ENCODE measurements around the gene ANKS4B.
"Not testable (repeated sequence)": the region's sequence is repeated elsewhere in the genome, so short reads cannot be mapped to it uniquely, and the experiment has no call there.

The ANKS4B gene

DNA sequence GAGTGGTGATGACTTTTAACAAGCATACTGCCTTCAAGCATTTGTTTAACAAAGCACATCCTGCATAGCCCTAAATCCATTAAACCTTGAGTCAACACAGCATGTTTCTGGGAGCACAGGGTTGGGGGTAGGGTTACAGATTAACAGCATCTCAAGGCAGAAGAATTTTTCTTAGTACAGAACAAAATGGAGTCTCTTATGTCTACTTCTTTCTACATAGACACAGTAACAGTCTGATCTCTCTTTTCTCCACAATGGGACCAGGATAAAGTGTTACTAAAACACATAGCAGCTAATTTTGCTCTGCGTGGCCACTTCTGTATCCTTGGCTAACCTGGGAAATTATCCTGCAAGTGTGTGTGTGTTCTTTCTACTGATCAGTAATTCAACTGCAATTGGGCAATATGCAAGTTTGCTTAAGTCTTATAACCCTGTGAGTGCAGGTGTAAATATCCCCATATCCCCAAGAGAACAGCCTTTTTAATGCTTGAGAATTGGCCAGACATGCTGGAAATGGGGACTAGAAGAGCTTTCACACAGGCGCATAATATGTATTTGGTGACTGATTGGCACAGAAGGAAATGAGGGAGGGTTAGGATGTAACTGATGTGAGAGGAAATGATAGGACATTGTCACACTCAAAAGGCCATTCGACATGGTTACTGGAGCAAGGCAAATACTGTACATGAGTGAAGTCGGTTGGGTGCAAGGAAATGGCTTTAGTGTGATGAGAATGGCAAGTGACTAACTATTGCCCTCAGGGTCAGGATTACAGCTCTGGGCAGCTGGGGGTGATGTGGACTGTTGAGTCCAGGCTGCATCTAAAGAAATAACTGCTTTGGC, 10.8 kb upstream of the ANKS4B start:
- no peak for DNase-seq

DNA sequence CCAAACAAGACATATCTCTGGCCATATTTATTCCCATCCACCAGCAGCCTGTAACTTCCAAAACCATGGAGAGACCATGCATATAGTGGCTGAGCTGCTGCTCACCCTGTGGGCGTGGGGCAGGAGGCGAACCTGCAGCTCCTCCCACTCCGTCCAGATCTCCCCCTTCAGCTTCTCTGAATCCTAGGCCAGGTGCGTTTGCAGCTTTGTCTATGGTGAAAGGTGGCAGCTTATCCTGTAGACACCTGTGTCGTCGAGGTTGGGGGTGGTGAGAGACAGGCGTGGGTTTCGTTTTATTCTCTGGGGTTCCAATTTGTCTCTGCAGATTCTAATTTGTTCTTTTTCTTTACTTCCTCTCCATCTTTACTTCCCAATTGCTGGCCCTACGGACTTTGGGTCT, 9.7 kb upstream of the ANKS4B start:
- DNase-seq, result no peak

DNA sequence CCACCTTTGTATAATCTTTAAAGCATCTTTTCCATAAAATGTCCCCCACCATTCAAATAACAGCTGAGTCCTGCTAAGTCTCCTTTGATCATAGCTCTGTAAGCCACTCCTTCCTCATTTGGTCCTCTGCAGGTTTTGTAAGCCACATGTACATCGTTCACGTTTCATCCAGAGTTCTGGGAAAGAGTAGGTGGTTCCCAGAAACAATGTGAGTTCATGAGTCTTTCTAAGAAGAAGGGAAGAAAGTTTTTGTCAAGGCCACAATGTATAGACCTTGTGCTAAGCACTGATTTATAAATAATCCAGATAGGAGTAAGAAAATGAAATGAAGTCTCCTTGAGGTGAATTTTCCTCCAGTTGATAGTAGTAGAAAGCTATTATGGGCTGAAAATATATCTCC, 8.7 kb upstream of the ANKS4B start:
- DNase-seq, result no peak

DNA sequence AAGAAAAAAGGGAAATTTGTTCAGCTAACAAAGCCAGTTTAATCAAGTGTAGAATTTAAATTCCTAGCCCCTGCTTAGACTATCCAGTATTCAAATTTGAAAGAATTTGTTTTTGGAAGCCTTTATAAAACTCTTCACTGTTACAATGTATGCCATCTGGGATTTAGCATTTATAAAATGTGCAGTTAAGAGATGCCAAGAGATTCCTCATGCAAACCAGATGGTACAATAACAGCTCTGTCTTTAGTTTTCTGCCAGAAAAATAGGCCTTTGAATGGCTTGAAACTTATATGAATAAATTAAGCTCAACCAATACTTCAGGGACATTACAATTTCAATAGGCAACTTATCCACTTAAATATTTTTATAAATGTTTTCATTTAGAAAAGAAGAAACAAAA, 6.8 kb upstream of the ANKS4B start:
- DNase-seq, result no peak

DNA sequence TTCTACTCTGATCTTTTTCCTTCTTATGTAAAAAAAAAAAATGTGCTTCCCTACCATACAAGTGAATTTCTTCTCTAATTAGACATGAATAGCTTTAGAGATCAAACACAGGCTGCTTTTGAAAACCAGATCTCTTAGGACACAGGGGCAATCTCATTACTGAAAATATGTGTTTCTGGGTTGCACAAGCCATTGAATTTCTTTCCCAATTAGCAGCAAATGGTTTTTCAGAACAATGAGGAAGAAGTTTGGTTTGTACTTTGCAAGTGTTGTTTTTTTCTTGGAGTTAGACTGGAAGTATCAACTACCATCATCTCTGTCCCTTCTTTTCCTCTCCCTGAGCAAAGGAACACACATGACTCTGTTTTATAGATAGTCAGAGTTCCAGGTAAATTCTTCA, 5.6 kb upstream of the ANKS4B start:
- DNase-seq, result no peak

DNA sequence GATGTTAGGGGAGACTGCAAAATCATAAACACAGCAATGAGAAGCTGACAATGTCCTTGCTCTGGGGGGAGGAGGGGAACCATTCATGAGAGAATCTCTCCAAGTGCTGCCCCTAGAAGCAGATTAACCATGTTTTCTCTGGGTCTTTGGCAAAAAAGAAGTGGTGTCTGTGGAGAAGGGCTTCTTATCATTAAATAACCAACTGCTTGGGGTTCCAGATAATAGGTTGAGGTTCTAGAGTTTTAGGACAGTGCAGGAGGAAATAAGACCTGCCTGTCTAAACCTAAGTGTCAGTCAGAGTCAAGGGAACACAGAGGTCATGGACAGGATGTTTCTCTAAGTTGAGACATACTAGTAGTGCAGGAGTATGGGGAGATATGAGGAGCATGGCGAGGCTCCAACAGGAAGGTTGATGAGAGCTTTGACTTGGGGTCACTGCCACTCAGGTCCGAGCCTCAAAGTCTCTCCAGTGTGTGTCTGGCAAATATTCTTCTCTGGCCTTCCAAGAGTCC, 5.1 kb upstream of the ANKS4B start:
- DNase-seq, result no peak

DNA sequence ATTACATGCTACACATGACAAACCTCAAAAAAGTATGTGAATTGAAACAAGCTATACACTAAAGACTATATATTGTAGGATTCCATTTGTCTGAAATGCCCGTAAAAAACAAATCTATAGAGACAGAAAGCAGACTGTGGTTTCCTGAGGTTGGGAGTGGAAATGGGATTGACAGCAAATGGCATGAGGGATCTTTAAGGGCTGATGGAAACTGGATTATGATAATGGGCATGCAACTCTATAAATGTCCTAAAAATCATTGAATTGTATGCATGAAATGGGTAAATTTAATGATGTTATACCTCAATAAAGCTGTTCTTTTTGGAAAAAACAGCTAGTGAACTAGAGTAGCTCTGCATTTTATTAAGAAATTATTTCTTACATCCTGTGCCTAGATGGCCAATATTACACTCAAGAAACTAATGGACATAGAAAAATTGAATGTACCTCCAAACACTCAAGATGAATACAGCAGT, 416 bp upstream of the ANKS4B start:
- DNase-seq, result no peak

DNA sequence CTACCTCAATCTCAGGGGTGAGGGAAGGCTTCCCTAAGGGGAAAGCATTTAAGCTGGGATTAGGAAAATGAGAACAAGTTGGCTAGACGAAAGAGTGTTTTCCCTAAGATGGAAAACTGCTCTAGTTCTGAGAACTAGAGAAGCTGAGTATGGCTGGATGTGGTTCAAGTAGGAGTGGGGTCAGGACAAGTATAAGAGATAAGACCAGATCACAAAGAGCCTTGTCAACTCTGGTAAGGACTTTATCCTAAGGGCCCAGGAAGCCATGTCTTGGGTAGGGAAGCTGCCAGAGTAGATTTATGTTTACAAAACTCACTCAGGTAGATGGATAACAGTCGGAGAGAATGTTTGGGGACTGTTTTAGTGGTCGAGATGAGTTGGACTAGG, 1.7 kb downstream of the ANKS4B start:
- no peak for DNase-seq

DNA sequence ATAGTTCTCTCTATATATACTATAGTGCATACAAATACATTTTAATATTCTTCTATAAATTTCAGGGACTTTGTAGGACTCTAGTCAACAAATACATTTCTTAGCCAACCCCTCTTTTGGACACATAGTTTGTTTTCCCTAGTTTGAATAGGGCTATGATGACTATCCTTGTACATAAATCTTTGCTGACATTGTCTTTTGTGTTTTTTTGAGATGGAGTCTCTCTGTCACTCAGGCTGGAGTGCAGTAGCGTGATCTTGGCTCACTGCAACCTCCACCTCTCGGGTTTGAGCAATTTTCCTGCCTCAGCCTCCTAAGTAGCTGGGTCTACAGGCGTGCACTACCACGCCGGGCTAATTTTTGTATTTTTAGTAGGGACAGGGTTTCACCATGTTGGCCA, 3.3 kb downstream of the ANKS4B start:
- DNase-seq, result no peak

DNA sequence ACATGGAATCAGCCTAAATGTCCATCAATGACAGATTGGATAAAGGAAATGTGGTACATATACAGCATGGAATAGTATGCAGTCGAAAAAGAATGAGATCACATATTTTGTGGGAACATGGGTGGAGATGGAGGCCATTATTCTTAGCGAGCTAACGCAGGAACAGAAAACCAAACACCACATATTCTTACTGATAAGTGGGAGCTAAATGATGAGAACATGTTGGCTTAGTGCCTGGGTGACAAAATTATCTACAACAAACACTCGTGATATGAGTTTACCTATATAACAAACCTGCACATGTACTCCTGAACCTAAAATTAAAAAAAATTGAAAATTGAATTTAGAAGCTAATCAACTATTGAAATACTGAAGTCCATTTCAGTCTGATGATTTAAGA, 6.1 kb downstream of the ANKS4B start:
- no peak for DNase-seq

DNA sequence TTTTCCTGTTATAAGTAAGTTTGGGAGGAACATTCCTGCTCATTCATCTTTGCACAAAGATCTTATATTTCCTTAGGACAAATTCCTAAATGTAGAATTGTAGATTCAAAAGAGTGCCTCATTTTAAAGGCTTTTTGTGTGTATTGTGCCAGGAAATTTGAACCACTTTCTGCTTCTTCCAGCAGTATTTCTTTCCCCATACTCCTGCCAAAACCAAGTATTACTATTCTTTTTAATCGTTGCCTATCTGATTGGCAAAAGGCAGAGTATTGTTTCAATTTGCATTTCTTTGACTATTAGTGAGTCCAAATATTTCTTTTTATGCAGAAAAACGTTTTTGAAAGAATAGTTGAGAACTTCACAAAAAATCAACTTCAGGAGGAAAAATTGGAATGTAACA, 9.3 kb downstream of the ANKS4B start:
- DNase-seq, result no peak

DNA sequence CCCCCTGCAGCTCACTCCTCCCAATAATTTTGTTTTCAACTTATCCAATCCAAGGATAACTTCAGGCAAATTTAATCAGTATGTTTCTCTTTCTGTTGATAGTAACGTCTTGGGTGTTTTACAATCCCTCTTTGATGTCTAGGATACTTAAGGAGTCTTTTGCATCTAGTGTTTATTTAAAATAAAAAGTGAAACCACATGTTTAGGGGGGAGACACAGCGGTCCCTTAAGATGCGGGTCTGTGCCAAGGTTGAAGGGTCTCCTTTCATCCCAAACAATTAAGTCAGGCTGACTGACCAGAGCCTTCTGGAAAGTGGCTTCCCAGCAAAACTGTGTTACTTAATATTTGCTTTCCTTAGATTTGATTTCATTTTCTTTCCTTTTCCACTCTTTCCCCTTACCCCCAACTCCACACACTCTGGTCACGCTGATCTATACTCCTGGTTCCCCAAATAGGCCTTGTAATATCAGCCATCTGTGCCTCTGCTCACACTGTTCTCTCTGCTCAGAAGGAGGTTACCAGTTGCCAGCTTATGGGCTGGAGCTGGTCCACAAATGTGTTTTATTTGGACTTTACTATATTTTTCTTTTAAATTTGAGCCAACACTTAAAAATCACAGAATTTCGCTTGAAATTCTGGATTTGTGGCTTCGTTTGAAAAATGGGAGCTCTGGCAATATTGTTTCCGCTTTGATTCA, 11.2 kb downstream of the ANKS4B start:
- DNase-seq, result no peak

DNA sequence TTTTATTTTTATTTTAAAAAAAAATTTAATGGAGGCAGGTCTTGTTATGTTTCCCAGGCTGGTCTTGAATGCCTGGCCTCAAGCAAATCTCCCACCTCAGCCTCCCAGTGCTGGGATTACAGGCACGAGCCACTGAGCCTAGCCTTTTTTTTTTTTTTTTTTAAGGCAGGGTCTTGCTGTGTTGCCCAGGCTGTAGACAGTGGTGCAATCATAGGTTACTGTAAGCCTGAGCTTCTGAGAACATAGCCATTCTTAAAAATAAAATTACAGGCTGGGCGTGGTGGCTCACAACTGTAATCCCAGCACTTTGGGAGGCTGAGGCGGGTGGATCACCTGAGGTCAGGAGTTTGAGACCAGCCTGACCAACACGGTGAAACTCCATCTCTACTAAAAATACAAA, 14.7 kb downstream of the ANKS4B start:
- DNase-seq, result not testable (repeated sequence)

DNA sequence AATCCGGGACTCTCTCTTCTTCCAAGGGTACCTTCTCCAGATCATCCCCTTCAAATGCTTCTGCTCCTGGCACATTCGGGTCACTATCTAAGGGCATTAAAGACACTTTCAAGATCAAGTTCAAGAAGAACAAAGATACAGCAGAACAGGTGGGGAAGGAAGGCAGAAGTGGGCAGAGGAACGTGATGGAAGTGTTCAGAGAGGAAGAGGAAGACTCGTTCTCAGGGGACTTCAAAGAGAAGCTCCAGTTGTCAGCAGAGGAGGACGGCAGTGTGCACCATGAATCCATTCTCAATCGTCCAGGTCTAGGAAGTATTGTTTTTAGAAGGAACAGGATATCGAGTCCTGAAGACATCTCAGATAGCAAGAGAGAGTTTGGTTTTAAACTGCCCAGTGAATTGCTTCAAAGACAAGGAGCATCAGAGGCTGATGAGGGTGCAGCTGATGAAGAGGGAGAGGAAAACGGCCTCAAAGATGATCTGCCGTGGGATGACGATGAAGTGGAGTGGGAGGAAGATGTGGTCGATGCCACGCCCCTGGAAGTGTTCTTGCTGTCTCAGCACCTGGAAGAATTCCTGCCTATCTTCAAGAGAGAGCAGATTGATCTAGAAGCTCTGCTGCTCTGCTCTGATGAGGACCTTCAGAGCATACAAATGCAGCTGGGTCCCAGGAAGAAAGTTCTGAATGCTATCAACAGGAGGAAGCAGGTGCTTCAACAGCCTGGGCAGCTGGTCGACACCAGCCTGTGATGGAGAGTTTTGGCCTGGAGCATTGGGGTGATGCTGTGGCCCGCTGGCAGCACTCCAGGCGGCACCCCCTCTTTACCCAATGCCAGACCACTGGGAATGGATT, 16.8 kb downstream of the ANKS4B start:
- DNase-seq, result no peak

DNA sequence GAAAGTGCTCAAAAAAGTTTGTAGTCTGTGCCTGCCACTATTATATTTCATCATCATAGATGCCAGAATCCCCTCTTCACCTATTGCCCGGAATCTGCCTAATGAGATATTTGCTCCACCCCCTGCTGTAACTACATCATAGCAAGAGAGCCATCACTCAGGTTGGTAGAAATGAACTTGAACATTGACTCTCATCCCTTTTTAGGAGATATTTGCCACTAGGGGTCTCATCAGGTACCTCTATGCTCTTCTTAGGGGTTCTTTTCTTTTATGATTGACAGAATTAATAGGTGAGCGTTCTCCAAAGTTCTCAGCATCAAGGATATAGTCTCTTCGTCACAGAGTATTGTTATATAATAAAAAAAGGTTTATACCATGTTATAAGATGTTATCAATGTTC, 20.0 kb downstream of the ANKS4B start:
- no peak for DNase-seq

DNA sequence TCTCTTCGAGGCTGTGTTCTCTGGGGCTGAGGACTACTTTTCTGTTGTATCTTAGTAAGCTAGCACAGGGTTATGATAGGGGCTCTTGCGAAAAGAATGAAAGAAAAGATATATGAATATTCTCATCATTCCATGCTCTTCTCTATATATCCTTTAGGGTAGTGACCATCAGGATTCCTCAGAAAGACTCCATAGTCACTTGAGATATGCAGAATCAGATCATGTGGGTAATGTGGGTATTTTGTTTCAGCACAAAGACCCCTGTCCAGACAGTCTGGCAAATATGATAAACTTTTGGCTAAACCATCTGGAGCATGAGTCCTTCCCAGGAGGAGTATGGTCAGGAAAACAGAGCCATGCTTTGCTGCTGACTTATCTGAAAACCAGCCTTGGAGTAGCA, 23.1 kb downstream of the ANKS4B start:
- no peak for DNase-seq

DNA sequence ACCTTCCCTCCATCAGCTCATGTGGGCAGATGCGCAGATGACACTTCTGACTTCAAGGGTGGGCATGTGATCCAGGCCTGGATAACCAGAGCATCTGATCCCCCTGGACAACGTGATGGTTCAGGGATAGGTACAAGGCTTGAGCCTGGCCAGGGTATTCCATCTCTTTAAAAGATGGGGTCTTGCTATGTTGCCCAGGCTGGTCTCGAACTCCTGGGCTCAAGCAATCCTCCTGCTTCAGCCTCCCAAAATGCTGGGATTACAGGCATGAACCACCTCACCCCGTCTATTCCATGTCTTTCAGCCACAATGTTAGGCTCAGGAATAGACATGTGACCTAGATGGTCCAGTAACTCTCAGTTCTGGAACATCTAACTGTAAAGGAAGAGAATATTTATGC, 23.8 kb downstream of the ANKS4B start:
- no peak for DNase-seq

DNA sequence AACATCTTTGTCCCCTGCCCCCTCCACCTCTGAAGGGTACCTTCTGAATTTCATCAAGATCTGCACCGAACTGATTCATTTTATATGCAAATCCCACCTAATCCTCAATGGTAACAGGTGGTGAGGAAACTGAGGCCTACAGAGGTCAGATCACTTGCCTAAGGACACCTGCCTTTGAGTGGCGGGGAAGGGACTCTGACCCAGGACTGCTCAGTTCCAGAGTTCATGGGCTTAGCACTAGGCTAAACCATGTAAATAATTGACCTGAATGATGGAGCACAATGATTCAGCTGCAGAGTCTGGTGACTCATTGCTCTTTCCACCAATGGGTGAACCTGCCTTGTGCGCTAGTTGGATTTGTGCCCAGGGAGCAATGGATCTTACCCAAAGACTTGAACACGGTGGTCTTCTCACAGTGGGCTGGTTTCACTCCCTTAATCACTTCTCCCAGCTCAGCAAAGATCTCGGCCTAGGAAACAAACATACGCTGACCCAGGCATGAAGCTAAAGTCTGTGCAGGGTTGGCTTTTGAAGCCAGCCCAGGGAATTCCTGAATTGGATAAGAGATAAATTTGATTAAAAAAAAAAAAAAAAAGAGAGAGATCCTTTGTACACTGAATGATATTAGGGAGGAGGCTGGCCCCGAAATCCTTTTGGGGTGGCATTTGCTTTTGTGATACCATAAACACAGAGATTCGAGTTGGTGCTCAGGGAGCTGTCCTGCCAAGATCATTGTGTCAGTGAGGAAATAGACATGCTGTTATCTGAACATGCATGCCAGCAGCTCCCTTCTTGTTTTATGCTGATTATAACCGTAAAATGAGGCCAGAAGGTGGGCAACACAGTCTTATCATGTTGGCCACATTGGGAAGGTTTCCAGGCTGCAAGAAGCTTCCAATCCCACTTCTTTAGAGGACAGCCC, 27.6 kb downstream of the ANKS4B start:
- DNase-seq, result no peak

DNA sequence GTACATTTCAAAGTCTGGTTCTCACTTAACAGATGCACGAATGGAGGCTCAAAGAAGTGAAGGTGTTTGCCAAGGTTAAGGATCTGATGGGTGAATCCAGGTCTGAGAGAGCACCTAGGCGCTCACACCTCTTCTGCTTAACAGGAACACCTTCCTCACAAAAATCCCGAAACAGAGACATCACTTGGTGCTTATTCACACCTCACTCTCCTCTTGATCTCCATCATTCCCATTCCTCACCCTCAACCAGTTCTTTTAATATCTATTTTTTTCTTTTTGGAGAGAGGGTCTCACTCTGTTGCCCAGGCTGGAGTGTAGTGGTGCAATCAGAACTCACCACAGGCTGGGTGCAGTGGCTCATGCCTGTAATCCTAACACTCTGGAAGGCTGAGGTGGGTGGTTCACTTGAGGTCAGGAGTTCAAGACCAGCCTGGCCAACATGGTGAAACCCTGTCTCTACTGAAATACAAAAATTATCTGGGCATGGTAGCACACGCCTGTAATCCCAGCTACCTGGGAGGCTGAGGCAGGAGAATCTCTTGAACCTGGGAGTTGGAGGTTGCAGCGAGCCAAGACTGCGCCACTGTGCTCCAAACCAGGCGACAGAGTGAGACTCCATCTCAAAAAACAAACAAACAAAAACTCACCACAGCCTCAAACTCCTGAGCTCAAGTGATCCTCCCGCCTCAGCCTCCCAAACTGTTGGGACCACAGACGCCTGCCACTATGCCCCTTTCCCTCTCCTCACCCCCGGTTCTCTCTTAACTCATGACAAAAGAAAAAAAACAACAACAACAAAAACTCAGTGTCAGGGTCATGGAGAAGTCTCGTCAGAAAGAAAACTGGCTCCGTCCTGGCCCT, 29.5 kb downstream of the ANKS4B start:
- no peak for DNase-seq

DNA sequence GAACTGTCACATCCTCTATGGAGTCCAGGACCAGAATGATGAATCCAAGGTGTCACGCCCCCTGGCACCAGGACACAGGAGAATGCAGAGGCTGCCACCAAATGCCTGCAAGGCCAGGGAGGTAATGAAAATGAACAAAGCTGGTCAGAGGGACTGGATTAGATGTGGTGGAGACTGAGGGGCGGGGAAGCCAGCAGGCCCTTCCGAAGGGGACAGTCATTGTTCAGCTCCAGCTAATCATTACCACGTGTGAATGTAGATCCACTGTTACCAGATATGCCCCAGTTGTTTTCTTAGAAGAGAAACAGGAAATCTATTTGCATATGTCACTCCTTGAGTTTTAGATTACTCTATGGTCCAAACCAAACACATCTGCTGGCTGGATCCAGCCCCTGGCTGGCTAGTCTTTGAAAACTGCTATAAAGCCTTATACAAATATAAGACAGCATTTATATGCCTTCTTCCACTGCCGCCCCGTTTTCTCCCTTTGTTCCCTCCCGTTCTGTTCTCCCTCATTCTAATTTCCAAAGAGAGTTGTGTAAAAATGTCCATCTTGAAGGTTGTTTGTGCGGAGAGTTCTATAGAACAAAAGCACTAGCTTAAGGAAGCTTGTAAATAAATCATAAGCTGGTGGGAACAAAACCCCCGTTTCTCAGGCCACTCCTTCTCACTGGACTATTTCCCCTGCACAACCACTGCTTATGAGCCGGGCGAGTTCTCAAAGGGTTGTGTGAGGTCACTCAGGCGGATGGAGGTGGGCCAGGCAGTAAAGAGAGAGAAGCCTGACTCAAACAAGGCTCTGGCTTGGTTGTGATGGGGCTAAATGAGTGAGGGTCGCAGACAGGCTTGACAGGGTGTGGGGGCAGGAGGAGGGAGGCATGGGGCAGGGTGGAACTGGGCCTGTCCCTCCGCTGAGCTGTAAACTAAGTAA, 30.4 kb downstream of the ANKS4B start:
- no peak for DNase-seq

Data from NCI-H524 (cell line).